Fibroblast of upper back skin (primary cell): ENCODE measurements around the gene MRAP2.
"Not testable (repeated sequence)": the region's sequence is repeated elsewhere in the genome, so short reads cannot be mapped to it uniquely, and the experiment has no call there.

Experiments used
- DNase-seq: peaks from one replicate; pipeline ENCODE4 v3.0.0-alpha.2; 2013

The MRAP2 gene

DNA sequence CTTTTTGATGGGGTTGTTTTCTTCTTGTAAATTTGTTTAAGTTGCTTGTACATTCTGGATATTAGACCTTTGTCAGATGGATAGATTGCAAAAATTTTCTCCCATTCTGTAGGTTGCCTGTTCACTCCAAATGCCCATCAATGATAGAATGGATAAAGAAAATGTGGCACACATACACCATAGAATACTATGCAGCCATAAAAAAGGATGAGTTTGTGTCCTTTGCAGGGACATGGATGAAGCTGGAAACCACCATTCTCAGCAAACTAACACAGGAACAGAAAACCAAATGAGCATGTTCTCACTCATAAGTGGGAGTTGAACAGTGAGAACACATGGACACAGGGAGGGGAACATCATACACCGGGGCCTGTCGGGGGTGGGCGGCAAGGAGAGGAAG, 1.6 kb upstream of the MRAP2 start:
- not testable (repeated sequence) for DNase-seq

DNA sequence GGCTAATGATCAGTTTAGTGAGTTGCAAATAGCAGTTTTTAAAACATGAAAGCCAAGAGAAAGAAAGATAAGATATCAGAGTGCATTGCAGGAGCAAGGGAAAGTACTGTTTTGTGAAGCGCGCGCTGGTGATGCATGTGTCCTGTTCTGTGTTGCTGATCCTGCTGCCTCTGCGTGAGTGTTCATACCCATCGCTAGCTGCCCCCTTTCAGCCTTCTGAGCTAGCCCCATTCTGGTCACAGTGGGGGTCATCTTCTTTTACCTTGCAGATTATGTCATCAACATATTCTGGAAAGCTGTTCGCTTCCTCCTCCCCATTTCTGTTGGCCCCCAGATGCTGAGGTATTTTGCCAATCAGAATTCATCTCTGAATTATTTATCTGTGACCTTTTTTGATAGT, 1.9 kb downstream of the MRAP2 start:
- DNase-seq: no peak

DNA sequence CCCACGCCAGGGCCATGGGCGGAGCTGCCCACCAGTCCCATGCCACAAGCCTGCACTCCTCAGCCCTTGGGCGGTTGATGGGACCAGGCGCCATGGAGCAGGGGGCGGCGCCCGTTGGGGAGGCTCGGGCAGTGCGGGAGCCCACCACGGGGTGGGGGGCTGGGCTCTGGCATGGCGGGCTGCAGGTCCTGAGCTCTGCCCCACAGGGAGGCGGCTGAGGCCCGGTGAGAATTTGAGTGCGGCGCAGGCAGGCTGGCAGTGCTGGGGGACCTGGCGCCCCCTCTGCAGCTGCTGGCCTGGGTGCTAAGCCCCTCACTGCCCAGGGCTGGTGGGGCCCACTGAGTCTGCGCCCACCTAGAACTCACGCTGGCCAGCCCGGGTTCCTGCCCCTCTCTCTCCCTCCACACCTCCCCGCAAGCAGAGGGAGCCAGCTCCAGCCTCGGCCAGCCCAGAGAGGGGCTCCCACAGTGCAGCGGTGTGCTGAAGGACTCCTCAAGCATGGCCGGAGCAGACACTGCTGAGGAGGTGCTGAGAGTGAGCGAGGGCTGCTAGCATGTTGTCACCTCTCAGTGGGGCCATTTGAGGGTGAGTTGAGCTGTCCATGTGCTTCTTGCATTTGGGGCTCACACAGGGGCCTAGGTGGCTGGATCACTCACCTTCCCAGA, 4.0 kb downstream of the MRAP2 start:
- DNase-seq: no peak

DNA sequence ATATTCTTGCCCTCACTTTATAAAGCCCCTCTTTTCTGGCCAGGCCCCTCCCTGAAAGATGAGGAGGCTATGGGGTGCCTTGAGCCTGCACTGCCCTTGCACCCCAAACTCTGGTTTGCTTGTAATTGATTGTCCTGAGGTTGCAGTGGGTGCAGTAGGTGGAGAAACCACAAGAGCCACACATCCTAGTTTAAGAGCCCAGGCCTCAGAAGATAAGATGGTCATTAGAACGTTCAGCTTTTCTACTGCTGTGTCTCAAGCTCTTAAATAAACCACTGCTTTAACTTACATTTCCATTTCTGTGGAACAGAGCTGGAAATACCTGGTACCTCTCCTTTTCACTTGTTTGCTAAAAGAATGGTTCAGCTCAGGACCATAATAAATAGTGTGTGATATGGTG, 9.0 kb downstream of the MRAP2 start:
- no peak for DNase-seq

DNA sequence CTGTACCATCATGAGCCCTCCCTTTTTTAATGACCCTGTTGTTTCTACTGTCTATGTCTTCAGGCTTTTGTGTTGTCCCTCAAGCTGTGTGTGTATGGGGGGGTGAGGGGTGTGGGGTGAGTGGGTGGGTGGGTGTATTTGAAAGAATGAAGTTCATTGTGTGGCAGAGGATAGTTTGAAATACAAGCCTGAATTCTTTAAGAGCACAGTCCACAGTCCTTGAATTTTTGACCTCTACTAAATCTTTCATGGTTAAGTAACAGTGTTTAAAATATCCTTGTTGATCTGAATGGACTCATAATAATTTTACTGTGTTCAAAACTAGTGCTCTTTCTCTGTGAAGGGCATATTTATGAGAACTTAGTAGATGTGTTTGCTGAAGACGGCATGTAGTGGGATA, 10.0 kb downstream of the MRAP2 start:
- DNase-seq: no peak

DNA sequence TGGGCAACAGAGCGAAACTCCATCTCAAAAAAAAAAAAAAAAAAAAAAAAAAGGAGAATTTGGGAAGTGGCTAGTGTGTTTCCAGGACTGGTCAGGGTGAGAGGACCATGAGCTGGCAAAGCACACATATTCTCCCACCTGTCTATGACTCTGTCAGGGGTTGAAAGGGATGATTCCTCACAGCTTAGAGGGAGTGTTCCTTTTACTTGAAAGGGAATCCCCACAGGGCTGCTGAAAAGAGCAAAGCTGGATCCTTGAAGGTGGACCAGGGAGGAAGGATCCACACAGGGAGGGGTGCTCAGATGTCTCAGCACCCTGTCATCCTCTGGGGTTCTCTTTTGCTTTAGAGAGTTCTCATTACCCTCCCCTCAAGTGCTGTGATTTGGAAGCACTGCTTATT, 13.2 kb downstream of the MRAP2 start:
- no peak for DNase-seq

DNA sequence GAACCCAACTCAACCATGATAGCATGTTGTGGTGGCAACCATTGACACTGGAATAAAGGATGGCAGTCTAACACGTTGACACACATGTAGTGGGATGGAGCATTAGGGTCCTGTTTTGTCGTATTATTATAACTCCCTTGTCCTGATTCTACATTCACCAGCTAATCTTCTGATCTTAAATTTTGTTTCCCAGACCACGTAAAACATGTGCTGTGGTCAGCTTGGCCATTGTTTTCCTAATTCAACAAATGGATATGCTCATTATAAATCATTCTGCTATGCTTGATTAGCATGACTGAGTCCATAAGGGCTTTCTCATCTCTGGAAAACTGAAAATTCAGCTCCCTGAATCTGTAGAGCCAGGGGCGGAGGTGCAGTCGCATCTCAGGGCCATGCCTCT, 15.0 kb downstream of the MRAP2 start:
- no peak for DNase-seq

DNA sequence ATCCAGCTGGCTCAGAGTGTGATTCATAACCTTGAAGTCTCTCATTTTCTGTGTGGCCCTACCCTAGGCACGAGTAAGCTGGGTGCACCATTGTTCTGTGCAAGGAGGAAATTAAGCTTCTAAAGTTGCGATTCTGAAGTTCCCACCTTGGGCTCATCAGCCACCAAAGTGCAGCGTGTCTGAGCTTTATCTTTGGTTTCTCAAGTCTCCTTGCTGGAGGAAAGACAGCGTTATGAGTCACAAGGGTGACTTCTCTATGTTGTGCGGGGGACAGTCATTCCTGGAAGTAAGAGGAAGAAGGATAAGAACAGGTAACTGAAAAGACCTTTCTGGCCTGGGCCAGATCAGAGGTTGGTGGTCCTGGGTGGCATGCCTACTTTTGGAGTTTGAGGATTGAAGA, 16.8 kb downstream of the MRAP2 start:
- no peak for DNase-seq

DNA sequence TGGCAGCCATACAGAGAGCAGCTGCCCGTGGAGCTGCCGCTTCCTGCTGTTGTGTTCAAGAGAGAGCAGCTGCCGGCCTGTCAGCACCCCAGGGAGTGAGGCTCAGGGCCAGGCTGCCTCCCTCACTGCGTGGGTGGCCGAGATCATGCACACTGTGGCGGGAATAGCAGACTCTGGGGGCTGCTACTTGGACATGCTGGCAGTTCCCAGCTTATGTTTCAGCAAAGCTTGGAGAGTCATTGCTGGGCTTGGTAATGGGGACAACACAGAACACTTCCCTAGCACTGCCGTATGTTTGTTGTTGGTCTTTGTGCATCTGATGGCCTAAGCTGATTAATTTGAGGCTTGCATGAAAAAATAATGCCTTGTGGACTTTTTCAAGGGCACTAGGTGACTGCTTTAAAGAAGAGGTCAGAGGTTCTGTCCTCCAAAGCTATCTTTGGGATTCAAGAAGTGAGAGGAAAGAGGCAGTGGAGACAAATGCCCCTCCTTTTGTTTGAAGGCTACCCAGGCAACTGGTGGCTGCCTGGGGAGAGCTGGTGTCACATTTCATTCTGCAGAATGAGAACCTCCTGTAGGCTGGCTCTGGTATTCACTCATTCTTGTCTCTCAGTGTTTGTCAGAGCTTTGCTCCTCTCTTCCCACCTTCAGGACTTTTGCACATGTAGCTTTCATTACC, 18.8 kb downstream of the MRAP2 start:
- DNase-seq: peak; percentile 62

DNA sequence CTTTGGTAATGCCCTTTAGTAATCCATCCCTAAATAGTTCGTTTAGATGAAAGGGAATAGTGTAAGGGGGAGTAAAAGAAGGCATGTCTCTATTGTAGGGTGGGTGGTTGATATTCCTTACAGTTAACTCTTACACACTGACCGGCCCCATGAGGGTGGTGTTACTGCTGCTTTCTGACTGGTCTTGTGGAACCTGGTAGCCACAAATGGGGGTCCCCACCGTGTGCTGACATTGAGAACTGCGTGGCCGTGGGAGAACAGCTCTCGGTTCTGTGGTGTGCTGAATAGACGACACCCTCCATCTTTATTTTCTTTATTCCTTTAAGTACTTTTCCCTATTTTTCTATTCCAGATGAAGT, 19.3 kb downstream of the MRAP2 start:
- no peak for DNase-seq

DNA sequence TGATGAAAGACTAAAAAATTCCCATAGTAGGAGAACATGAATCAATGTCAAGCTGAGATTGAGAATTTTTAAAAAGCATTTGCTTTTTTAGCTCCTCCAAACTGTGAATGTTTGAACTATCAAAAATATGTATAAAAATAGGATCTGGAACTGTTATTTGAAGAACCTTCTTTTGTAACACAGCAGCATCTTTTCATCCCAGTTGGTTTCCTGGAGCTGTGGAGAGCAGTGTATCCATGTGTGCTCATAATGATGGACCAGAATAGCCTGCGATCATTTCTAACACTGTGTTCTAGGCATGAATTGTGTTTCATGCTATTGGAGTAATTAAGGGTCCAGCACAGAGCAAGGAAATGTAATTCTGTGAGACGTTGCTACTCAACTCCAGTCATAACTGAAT, 22.1 kb downstream of the MRAP2 start:
- no peak for DNase-seq

DNA sequence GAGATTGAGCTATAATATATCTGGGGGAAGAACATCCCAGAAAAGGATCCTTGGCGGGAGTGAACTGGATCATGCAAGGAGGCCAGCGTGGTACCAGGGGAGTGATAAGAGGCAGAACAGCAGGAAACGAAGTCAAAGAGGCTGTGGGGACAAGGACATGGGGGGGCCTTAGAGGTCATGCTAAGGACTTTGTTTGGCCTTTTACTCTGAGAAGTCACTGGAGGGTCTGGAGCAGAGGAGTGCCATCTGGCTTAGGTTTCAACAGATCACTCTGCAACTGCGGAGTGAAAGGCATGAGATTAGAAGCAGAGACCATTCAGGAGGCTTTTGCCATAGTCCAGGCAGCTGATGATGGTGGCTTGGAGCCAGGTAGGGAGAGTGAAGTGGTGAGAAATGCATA, 24.3 kb downstream of the MRAP2 start:
- no peak for DNase-seq

DNA sequence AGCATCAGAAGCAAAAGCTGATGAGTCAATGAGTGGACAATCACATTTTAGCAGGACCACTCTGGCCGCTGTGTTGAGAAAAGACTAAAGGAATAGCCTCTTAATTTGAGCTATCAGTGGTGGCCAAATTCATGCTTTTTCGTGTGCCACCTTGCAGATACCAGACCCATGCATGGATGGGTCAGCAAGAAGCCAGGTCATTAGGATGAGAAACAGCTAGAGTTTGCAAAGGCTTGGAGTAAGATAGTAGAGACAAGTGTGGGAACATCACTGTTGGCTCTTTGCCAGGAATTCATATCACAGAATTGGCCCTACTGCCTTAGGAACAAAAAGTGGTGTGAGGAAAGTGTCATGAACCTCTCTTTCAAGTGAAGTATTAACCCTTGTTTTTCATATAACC, 25.5 kb downstream of the MRAP2 start:
- DNase-seq: no peak

DNA sequence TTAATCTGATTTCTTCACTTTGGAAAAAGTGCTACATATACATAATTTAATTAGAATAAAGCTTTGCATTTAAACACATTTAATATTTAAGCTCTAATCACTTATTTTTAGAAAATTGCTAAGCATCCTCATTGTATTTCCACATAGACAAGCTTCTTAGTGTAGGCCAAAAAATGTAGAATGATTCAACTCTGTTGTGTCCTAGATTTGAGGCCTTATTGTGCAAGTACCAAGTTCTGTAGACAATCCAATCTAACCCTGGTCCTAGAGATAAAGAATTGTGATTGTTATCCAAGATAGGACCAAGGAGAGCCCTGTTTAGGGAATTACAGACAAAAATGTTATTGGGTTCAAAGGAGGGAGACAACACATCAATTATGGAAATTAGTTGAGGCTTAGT, 27.6 kb downstream of the MRAP2 start:
- no peak for DNase-seq

DNA sequence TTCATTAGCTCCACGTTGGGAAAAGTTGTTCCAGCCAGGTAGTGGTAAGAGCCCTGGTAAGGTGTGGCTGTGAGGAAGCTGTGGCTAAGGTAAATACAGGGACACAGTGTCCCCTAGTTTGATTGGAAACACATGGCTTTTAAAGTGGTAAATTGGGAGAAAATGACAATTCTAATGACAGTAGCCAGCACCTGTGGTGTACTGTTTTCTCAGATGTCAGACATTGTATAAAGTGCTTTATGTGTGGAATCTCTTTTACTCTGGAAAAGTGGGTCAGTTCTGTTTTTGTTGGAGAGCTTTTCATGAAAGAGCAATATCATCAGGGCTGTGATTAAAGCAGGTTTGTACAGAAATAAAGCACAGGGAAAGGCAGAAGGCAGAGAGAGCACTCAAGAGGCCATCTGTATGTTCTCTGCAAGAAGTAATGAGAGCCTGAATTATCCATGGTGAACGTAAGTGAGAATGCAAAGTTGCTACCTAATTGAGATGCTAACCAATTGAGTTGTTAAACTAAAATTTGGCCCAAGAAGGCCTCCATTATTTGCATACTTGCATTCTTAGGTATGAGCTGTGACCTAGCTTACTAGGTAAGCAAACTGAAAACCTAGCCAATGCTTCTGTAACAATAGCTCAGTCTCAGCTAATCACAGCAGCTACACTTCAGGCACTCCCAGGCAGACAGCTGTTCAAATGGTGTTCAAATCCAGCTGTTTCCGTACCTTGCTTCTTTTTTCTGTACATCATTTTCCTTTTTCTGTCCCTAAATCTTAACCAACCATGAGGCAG, 28.2 kb downstream of the MRAP2 start:
- DNase-seq: no peak

DNA sequence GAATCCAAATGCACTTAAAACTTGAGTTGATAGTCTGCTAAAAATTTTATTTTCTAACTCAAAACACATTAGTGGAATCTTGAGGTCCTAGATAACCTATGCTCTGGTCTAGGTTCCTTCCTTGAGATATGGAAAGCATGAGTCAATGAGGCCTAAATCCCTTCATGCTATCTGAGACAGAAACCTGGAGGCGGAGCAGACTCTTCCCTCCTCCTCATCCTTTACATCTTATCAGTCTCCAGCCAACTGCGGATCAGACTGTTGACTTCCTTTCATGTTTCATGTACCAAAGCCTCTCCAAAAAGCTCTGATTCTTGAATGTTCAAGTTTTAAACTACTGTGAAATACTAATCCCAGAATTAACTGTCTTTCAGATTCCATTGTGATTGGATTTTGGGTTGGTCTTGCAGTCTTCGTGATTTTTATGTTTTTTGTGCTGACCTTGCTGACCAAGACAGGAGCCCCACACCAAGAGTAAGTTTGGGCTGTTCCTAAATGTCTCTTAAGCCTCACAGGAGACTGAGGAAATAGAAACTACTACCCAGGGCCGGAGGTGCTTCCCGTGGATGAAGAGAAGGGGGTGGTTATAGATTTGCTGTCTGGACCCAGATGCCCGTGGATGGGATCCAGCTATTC, 29.1 kb downstream of the MRAP2 start:
- DNase-seq: no peak

DNA sequence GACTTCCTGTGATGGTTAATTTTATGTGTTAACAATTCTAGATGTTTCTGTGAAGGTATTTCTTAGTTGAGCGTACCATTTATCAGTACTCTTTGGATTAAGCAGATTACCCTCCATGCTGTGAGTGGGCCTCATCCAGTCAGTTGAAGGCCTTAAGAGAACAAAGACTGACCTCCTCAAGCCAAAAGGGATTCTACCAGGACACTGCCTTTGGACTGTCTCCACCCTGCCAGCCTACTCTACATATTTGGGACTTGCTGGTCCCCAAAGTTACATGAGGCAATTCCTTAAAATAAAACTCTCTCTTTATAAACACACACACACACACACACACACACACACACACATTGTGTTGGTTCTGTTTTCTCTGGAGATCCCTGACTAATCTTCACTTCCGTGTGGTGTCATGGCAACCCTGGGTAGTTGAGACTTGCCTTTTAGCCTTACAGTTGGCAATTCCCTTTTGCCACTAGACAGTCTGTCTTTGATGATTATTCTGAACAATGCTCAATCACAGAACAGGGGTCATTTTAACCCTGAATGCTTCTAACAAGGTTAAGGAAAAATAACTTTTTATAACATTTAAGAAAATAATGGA, 32.2 kb downstream of the MRAP2 start:
- no peak for DNase-seq

DNA sequence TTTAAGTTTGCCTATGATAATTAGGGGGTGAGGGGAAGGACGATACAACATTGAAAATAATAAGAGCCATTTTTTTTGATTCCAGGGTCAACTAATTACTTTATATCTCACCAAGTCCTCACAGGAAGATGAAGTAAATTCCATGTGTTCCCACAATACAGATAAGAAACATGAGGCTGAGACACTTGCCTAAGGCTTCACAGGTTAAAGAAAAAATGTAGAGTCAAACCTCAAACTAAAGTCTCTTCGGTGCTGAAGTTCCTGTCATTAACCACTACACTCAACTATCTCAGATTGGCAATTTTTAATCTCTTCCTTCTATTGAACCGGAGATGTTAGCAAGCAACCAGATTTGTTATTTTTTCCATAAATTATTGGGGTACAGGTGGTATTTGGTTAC, 33.0 kb downstream of the MRAP2 start:
- DNase-seq: no peak

DNA sequence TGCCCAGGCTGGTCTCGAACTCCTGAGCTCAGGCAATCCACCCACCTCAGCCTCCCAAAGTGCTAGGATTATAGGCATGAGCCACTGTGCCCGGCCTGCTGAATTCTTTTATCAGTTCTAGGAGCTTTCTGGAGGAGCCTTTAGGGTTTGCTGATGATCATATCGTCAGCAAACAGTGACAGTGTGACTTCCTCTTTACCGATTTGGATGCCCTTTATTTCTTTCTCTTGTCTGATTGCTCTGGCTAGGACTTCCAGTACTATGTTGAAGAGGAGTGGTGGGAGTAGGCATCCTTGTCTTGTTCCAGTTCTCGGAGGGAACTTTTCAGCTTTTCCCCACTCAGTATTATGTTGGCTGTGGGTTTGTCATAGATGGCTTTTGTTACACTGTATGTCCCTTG, 35.3 kb downstream of the MRAP2 start:
- not testable (repeated sequence) for DNase-seq

DNA sequence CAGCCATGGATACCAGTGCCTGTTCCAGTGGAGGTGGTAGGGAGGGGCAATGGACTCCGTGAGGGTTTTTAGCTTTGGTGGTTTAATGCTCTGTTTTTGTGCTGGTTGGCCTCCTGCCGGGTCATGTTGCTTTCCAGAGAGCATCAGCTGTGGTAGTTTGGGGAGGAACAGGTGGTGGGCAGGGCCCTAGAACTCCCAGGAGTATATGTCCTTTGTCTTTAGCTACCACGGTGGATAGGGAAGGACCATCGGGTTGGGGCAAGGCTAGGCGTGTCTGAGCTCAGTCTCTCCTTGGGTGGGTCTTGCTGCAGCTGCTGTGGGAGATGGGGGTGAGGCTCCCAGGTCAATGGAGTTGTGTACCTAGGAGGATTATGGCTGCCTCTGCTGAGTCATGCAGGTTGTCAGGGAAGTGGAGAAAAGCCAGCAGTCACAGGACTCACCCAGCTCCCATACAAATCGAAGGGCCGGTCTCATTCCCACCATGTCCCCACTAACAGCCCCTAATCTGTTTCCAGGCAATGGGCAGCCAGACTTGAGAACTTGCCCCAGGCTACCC, 38.9 kb downstream of the MRAP2 start:
- no peak for DNase-seq

DNA sequence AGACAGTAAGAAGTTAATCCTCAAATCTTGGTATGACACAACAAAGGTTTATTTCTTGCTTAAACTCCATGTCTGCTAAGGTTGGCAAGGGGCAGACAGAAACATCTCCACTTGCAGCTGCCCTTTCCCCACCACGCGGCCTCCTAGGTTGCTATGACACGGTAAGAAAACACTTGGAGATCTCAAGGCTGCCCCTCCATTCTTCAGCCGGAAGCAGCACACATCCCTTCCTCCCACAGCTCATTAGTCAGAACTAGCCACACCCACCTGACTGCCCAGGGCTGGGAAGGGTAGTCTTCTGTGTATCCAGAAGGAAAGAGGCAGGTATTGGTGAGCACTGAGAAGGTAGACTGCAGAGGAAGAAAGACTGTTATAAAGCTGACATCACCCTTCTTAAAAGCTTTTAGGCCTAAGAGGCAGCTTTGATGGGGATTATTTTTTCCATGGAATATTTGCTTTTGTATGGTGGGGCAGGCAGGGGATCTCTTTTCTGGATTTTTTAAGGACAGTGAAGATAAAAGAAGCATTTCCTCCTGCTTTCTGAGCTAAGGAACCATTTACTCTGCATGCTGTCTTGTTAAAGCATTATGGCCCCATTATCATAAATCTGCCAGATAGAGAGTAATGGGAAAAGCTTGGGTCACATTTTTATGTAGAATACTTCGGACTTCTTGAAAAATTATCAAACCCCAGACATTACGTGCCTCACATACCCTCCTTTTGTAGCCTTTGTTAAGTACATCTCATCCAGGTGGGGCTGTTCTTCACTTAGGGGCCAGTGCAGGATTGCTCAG, 41.6 kb downstream of the MRAP2 start:
- DNase-seq: no peak

DNA sequence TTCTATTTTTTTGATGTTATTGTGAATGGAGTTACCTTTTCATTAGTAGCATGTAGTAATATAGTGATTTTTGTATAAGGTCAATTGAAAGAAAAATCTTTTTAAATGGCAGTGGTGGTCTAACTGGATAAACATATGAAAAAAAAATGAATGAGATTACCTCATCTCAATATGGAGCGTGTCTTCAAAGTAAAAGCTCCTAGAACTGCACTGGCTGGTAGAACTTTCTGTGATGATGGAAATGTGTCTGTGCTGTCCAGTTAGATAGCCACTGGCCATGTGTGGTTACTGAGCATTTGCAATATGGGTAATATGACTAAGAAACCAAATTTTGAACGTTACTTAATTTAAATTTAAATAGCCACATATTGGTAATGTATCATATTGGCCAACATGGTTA, 44.1 kb downstream of the MRAP2 start:
- DNase-seq: no peak
